ENCODE results near the gene EPHA10.
"Not testable (repeated sequence)": the region's sequence is repeated elsewhere in the genome, so short reads cannot be mapped to it uniquely, and the experiment has no call there.

EPHA10 gene

DNA sequence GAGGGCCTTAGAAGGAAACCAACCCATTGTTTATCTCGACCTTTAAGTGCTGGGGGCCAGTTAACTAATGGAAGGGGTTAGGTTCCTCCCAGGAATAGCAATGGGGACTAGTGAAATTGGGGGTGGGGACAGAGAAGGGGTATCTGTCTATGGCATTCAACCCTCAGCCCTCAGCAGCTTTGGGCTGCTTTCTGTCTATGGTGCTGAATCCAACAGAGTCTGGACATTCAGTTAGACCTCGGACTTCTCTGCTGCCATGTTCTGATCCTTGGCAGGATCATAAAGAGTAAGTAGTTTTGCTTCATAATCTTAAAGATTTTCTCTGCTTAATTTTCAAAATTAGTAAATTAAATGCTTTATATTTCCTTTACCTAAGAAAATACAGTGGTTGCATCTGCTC, 2.6 kb upstream of the EPHA10 start:
- no peak for DNase-seq

- no peak for DNase-seq
Observed at GRCh38 chr1:37765916-37766664, 1.2 kb upstream of the EPHA10 start.

- DNase-seq, result no peak
Observed at GRCh38 chr1:37764414-37764825, 500 bp downstream of the EPHA10 start.

GRCh38 chr1:37763791-37764413, 1.0 kb downstream of the EPHA10 start:
- no peak for DNase-seq

GRCh38 chr1:37762516-37762915, 2.4 kb downstream of the EPHA10 start:
- no peak for DNase-seq

GRCh38 chr1:37761416-37762095, 3.4 kb downstream of the EPHA10 start:
- no peak for DNase-seq

- DNase-seq, result no peak
Observed at GRCh38 chr1:37759451-37759850, 5.5 kb downstream of the EPHA10 start.

DNA sequence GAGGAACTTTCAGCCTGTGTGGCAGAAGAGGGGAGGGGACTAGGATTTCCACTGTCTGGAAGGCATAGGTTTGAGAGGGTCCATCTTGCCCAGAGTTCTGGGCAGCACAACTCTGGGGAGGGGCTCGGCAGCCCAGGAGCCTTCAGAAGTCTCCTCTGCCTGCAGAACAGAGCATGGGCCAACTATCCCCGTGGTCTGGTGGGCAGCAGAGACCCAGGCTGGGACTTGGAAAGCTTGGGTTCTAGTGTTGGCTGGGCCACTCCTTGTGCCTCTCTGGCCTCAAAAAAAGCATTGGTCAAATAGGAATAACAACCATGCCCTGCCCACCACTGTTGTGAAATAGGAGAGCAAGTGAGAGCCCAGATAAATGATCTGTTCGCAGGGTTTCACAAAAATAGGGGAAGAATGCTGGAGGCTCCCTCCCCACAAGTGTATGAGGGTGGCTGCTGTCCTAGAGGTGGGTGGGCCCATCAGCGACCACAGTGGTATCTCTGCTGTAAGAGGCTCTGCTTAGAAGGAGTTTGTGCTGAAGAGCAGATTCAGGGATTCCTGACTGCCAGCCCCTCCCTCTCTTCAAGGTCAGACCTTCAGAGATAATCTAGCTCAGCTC, 8.9 kb downstream of the EPHA10 start:
- no peak for DNase-seq

DNA sequence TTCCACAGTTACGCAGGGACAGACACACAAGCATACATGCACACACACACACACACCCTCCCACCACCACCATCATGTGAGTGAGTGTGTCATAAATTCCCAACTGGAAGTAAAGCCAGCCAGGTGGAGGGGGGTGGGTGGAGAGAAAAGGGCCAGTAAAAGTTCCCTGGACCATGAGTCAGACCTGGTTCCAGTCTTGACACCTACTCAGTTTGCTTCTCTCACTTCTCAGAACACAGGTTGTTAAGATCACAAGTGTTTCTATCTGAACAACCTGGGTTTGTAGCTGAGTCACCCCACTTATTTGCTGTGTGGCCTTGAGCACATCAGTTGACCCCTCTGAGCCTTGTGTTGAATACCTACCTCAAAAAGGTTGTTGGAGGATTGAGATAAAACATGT, 9.6 kb downstream of the EPHA10 start:
- DNase-seq, result no peak

DNA sequence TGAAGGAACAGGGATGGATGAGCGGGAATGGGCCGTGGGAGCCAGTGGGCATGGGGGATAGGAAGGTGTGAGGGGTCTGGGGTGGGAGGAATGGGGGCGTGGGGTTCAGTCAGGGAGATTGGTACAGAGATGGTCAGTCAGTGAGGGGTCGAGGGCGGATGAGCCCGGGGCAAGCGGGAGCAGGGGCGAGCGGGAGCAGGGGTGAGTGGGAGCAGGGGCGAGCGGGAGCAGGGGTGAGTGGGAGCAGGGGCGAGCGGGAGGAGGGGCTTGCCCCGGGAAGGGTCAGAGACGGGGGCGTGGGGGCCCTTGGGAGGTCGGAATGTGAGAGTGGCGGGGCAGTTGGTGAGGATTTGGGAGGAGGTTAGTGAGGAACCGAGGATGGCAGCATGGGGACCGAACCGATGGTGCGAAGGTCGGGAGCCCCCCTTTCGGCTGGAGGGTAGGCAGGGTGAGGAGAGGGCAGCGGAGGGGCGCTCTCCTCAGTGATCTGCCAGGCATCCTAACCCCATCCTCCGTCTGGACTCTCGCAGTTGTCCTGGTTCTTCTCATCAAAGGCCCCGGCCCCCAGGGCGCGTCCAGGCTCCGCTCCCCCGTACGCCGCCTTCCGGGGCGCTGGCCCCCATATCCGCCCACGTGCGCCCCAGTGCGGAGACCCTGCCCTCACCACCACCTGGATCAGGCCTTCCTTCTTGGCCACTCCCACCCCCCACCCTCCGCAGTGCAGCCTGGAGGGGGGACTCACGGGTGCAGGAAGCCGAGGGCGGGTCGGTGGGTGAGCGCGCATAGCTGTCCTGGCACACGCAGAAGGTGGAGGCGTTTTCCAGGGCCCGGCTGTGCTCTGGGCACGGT, 11.2 kb downstream of the EPHA10 start:
- no peak for DNase-seq

DNA sequence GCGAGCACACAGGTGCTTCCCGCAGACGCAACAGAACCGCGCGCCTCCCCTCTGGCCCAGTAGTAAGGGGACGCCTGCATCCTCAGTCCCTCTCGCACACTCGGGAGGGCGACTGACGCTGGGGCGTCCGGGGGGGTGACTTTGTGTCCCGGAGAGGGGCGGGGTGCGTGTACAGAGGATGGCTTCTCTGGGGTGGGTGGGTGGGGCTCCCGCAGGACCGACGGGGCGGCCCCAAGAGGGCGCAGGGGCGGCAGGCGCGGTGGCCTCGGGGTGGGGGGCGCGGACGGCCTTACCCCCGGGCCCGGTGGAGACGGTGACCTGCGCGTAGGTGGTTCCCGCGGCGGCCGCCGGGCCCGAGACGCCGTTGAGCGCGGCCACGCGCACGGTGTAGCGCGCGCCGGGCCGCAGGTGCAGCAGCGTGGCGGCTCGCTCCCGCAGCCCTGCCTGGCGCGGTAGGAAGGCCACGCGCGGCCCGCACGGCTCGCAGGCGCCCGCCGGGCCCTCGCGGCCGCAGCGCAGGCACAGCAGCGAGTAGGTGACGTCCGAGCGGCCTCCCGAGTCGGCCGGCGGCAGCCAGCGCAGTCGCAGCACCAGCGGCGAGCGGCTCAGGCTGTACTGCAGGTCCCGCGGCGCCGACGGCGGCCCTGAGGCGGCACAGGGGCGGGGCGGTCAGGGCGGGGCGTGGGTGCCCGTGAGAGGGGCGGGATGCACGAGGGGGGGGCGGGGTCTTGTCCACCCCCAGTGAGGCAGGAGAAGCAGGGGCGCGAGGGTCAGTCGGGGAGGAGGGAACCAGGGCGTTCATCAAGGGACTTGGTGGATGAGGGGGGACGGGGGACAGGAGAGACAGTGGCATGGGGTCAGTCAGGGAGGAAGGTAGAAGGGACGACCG, 12.1 kb downstream of the EPHA10 start:
- no peak for DNase-seq

GRCh38 chr1:37752213-37752582, 12.7 kb downstream of the EPHA10 start:
- DNase-seq, result no peak

DNA sequence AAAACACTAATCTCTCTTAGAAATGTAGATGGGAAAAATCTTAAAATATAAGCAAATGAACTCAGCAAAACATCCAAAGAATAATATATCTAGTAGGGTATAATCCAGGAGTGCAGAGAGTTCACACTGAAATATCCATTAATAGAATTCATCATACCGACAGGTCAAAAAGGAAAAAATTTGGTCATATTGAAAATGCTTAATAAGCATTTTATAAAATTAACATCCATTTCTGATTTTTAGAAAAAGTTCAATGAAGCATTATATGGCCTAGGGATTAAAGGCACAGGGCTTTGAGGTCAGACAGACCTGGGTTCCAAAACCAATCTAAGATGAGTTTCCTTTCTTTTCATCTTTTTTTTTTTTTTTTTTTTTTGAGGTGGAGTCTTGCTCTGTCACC, 16.4 kb downstream of the EPHA10 start:
- no peak for DNase-seq

DNA sequence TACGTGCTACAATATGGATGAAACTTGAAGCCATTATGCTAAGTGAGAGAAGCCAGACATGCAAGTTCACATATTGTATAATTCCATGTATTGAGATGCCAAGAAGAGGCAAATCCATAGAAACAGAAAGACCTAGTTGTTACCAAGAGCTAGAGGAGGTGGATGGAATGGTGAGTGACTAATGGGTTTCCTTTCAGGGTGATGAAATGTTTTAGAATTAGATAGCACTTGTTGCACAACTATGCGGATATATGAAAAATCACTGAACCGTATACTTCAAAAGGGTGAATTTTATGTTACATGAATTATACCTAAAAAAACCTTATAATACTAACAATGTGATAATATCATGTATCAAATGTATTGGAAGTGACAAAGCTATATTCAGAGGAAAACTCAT, 18.1 kb downstream of the EPHA10 start:
- no peak for DNase-seq

DNA sequence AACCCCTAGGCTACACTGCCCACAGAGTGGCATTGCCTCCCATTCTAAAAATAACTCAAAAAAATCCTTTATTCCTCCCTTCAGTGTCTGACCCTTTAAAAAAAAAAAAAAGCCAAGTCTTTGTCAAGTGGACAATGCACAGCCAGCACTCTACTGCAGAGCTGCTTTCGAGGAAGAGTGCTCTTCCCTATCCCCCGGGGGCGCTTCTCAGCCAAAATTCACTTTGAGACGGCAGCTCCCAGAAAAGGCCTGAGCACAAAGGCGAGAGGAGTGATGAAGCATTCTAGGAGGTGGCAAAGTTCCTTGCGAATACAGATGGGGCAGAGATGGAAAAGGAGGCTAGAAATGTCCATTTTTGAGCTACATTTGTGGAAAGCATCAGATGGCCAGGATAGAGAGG, 23.3 kb downstream of the EPHA10 start:
- no peak for DNase-seq

GRCh38 chr1:37741130-37741529, 23.8 kb downstream of the EPHA10 start:
- DNase-seq, result no peak

DNA sequence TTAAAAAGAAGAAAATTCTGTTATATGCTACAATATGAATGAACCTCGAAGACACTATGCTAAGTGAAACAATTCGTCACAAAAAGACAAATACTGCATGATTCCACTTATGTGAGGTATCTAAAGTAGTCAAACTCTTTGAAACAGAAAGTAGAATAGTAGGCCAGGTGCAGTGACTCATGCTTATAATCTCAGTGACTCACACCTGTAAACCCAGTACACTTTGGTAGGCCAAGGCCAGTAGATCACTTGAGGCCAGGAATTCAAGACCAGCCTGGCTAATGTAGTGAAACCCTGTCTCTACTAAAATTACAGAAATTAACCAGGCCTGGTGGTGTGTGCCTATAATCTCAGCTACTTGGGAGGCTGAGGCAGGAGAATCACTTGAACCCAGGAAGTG, 25.7 kb downstream of the EPHA10 start:
- DNase-seq, result no peak

GRCh38 chr1:37738619-37739018, 26.3 kb downstream of the EPHA10 start:
- DNase-seq, result not testable (repeated sequence)

- not testable (repeated sequence) for DNase-seq
Observed at GRCh38 chr1:37737975-37738374, 26.9 kb downstream of the EPHA10 start.

- DNase-seq, result no peak
Observed at GRCh38 chr1:37734629-37735591, 30.0 kb downstream of the EPHA10 start.
